PC-3 (cell line): ENCODE measurements around the gene RAB22A.

Source experiments
- EZH2 ChIP-seq: fragments of 300-600 bp; sonication (generic); IDR thresholded peaks from one replicate; pipeline ENCODE4 v1.6.1; 2017; ENCODE audit warnings: antibody characterized with exemption, mild to moderate bottlenecking, low read length; ENCODE audit not compliant: unreplicated experiment
- EZH2phosphoT487 ChIP-seq: fragments of 300-600 bp; sonication (generic); IDR thresholded peaks from 2 replicates; pipeline ENCODE4 v1.6.1; 2018; ENCODE audit warnings: mild to moderate bottlenecking, antibody characterized with exemption, low read length, borderline replicate concordance
- TF ChIP-seq, protein P1 (sequence below): fragments of 300-600 bp; sonication (generic); conservative IDR thresholded peaks from 2 replicates; pipeline ENCODE4 v1.5.1; 2017; ENCODE audit warnings: antibody characterized with exemption, low read depth, mild to moderate bottlenecking, low read length

DNA sequence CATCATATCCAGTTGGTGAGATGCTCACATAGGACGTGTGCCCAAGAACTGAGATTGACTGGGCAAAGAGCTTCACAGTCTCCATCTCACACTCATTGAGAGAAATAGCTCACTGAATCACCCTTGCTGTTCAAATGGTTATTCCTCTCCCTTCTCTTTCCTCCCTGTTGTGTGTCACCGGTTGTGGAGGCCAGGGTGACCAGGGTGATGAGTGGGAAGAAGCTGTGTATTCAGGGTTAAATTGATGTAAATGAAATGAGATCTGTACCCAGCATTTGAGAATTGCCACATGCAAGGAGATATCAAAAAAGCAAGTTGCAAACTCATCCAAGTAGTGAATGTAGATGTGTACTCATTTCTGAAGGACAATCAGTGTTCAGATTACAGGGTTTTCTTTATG lies 43.0 kb downstream of the RAB22A start:
- TF ChIP-seq EZH2phosphoT487 = no peak
- TF ChIP-seq, protein P1, sequence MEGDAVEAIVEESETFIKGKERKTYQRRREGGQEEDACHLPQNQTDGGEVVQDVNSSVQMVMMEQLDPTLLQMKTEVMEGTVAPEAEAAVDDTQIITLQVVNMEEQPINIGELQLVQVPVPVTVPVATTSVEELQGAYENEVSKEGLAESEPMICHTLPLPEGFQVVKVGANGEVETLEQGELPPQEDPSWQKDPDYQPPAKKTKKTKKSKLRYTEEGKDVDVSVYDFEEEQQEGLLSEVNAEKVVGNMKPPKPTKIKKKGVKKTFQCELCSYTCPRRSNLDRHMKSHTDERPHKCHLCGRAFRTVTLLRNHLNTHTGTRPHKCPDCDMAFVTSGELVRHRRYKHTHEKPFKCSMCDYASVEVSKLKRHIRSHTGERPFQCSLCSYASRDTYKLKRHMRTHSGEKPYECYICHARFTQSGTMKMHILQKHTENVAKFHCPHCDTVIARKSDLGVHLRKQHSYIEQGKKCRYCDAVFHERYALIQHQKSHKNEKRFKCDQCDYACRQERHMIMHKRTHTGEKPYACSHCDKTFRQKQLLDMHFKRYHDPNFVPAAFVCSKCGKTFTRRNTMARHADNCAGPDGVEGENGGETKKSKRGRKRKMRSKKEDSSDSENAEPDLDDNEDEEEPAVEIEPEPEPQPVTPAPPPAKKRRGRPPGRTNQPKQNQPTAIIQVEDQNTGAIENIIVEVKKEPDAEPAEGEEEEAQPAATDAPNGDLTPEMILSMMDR = no peak
- no peak for TF ChIP-seq EZH2
